ENCODE data around the gene PNPT1.
"Not testable (repeated sequence)": the region's sequence is repeated elsewhere in the genome, so short reads cannot be mapped to it uniquely, and the experiment has no call there.

The PNPT1 gene

GRCh38 chr2:55596795-55597194 is 96.8 kb downstream of the PNPT1 start:
- DNase-seq (ENCODE audit: low spot score) = not testable (repeated sequence)

- DNase-seq (ENCODE audit: low spot score) = no peak
Measured at GRCh38 chr2:55595536-55595935, 98.1 kb downstream of the PNPT1 start.

- DNase-seq (ENCODE audit: low spot score) = no peak
Measured at GRCh38 chr2:55592130-55592529, 101.5 kb downstream of the PNPT1 start.

- no peak for DNase-seq (ENCODE audit: low spot score)
Measured at GRCh38 chr2:55590810-55591440, 102.7 kb downstream of the PNPT1 start.

GRCh38 chr2:55585451-55586080 is 108.1 kb downstream of the PNPT1 start:
- DNase-seq (ENCODE audit: low spot score) = no peak

All from ecto neural progenitor cell (in vitro differentiated cells).